ENCODE data around the gene JSRP1.

Gene JSRP1

DNA sequence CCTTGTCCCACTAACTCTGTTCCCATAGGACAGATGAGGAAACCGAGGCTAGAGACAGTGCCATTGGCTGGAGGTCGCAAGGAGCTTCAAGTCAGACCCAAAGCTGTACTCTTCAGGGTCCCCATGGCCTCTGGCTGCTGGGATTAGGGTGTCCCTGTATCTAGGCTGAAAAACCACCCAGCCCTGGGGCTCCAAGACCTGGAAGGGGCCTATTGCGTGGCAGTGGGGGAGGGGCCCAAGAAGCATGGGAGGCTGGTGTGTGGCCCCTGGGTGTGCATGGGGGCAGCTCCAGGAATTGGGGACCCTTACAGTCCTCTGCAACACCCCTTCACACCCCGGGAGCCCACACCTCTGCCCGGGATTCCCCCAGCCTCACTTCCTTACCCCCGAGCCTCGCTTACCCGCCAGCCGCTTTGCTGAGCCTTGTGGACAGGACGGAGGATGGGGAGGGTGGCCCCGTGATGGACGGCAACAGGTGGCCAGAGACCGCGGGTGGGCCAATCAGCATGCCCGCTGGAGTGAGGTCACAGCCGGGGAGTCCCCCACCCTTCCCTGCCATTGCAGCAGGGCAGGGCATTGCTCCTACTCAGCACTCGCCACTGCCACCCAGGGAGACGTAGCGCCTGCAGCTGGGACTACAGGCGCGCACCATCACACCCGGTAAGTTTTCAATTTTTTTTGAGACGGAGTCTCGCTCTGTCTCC lies at the start of gene JSRP1:
Gene JSRP1, minus strand, starts transcription at position 436 of the 704 bp plus-strand sequence. CDS start 1,103 bp downstream, outside the sequence.
- no peak for DNase-seq

GRCh38 chr19:2305452-2306280 lies 49.4 kb upstream of the JSRP1 start:
- DNase-seq: no peak

DNA sequence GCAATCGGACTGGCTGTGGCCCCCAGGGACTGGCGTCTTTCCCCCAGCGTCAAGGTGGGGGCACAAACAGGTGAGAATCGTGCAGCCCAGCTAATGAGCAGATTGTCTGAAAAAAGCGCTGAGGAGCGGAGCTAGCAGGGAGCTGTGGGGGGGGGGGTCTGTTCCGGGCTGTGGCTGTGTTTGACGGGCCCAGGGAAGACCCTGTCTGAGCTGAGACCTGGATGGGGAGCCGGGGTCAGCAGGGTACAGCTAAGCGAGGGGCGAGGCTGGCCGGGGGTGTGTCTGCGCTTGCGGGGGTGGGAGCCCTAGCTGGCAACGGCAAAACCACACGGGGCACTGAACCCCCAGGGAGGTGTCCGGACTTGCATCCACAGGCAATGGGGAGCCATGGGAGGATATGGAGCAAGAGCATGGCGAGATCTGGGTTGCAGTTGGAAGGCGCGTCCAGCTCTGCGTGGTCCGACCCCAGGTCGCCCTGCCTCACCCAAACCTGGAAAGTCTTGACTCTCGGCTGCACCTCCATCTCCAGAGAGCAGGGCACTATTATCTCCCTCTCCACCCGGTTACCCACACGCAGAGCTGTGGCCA lies 47.1 kb upstream of the JSRP1 start:
- no peak for DNase-seq

DNA sequence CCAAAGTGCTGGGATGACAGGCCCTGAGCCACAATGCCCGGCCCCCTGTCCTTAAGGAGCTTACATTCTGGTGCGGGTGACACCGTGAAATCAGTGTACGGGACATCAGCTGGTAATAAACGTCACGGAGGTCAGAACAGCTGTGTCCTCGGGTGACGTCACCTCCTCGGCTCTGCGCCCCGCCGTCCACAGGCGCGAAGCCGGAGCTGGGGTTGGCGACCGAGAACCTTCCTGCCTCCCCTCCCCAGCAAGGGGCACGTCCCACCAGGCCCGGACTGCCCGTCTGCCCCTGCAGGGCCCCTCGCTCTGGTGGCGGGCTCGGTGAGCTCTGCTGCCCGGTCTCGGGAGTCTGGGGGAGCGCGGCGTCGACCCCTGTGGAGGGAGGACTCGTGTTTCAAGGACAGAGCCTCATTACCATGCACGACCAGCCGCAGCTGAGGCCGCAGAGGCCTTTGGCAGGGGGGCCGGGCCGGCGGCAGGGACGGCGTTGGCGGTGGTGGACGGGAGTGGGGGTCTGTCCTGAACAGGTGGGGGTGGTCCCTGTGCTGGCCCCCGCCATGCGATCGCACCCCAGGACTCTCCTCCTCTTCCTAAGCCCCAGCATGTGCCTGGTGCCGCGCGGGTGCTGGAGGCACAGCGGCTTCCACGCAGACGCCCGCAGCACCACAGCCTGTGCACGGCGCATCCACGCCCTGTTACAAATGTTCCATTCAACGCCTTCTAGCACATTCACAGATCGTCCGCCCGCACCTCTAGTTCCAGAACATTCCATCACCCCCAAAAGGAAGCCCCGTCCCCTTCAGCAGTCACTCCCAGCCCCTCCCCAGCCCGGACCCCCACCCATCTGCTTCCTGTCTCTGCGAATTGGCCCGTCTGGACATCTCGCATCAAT lies 46.3 kb upstream of the JSRP1 start:
- no peak for DNase-seq

- no peak for DNase-seq
Observed at GRCh38 chr19:2300533-2300932, 44.3 kb upstream of the JSRP1 start.

GRCh38 chr19:2296141-2296540 lies 39.9 kb upstream of the JSRP1 start:
- DNase-seq: no peak

GRCh38 chr19:2294687-2295335 lies 38.6 kb upstream of the JSRP1 start:
- DNase-seq: no peak

DNA sequence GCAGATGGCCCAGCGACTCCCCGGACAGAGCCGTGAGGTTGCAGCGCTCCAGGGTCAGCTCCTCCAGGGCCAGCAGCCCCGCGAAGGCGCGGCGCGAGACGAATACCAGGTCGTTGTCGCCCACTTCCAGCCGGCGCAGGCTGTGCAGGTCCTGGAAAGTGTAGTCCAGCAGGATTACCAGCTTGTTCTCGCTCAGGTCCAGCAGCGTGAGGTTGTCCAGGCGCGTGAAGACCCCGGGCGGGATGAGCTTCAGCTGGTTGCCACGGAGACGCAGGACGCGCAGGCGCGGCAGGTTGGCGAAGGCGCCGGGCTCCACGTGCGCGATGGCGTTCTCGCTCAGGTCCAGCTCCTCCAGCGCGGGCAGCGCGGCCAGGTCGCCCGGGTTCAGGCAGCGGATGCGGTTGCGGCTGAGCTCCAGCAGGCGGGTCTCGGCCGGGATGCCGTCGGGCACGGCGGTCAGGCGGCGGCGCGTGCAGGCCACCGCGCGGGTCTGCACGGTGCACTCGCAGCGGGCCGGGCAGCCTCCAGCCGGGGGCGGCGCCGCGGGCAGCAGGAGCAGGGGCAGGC lies 35.1 kb upstream of the JSRP1 start:
- no peak for DNase-seq

GRCh38 chr19:2290441-2291184 lies 34.4 kb upstream of the JSRP1 start:
- no peak for DNase-seq

GRCh38 chr19:2289714-2290435 lies 33.7 kb upstream of the JSRP1 start:
- peak; percentile 57 for DNase-seq

DNA sequence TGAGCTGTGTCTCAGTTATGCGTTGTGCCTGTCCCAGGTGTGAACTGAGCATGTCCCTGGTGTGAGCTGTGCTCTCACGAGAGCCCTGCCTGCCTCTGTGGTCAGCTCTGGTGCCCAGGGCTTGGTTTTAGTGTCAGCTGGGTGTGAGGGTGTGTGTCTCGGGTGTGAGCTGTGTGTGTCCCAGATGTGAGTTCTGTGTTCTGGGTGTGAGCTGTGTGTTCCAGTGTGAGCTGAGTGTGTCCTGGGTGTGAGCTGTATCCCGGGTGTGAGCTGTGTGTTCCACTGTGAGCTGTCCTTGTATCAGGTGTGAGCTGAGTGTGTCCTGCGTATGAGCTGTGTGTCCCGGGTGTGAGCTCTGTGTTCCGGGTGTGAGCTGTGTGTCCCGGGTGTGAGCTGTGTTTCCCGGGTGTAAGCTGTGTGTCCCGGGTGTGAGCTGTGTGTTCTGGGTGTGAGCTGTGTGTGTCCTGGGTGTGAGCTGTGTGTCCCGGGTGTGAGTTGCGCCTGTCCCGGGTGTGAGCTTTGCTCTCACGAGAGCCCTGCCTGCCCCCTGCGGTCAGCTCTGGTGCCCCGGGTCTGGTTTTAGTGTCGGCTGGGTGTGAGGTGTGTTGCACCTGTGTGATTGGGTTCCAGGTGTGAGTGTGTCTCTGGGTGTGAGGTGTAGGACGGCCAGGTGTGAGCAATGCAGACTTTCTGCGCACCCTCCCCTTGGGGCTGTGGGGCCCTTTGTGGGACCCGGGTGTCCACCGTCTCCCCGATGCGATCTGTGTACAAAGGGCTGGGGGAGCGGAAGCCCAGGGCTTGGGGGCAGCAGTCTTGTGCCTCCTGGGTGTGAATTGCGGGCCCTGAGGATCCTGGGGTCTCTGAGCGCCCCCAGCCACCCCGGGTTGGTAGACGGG lies 32.8 kb upstream of the JSRP1 start:
- DNase-seq: no peak

DNA sequence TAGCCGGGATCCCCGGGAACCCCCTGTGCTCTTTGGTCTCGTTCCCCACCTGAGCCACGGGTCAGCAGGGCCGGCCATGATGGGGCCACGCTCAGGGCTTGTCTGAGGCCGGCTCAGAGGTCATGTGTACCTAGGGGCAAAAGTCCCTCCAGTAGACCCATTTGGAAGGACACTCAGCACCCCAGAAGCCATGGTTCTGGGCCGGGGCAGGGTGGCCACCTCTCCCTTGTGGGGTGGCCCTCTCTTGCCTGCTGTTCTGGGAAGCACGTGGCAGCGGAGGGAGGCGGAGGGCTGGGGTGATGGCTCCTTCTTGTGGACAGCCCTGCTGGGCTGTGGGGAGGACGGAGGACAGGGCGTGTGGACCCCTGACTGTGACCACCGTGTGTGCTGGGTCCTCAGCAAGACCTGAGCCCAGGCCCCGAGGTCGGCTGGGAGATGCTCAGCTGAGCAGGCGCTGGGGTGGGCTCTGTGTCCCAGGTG lies 32.2 kb upstream of the JSRP1 start:
- DNase-seq: no peak

GRCh38 chr19:2287585-2288337 lies 31.5 kb upstream of the JSRP1 start:
- no peak for DNase-seq

DNA sequence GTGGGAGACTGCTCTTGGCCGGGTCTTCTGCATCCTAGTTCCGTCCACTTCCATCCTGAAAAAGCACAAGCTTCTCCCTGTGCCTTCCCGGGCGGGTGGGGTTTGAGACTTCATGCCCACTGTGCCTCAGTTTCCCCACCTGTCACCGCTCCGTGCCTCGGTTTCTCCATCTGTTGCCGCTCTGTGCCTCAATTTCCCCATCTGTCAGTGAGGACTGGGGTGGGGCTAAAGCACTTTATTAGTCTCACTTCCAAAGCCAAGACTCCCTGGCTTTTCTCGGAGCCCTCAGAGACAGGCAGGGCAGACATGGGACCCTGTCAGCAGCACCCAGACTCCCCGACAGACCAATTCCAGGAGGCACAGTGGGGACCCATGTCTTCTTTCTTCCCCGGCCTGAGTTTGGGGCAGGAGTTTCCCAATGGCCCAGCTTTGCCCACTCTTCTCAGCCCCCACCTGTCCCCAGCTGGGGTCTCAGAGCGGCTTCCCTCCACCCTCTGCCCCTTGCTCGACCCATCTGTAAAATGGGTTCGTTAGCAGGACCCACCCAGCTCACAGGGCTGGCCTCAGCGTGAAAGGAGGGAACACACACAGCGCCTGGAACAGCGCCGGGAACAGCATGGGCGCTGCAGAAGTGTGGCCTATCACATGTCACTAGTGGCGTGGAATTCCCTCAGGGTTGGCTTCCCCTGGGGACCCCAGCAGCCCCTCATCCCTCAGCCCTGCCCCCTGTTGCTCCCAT lies 30.4 kb upstream of the JSRP1 start:
- no peak for DNase-seq

GRCh38 chr19:2283835-2284507 lies 27.8 kb upstream of the JSRP1 start:
- no peak for DNase-seq

DNA sequence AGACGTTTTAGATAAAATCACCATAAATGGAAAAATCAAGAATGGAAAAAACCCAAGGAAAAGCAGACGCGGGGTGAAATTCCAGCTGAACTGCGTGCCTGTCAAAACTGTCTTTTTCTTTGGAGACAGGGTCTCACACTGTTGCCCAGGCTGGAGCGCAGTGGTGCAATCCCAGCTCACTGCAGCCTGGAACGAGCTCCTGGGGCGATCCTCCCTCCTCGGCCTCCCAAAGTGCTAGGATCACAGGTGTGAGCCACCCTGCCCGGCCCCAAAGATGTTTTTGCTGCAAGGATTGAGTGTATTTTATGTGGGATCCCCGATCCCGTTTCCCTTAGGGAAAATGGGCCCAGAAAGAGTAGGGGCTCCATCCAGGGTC lies 26.6 kb upstream of the JSRP1 start:
- no peak for DNase-seq

All from activated CD4-positive, alpha-beta T cell treated with anti-CD3 and anti-CD28 coated beads for 48 hours (primary cell).